Adrenal gland (tissue), 5 donors: ENCODE results near the gene M1AP.

Source experiments
- CTCF ChIP-seq, 6 experiments: fragments of 450-650 bp in 4 of 6; fragments of 200-600 bp in 2 of 6; sonication (generic) in 1 of 6; IDR thresholded peaks; 1 replicate in 5 of 6; 2 replicates in 1 of 6; pipeline versions ENCODE4 v1.5.1 to v1.8.0; 2016 to 2021; ENCODE audit warnings: antibody characterized with exemption in 6 of 6, mild to moderate bottlenecking in 2 of 6, moderate library complexity in 1 of 6
- POLR2A ChIP-seq, 2 donors: fragments of 450-650 bp; IDR thresholded peaks; one replicate each; pipeline ENCODE4 v1.6.1; 2017; ENCODE audit warnings: antibody characterized with exemption in 2 of 2, mild to moderate bottlenecking in 2 of 2, moderate library complexity in 1 of 2
- donor health status: DM: no; HTN: no; CAD: no.

DNA sequence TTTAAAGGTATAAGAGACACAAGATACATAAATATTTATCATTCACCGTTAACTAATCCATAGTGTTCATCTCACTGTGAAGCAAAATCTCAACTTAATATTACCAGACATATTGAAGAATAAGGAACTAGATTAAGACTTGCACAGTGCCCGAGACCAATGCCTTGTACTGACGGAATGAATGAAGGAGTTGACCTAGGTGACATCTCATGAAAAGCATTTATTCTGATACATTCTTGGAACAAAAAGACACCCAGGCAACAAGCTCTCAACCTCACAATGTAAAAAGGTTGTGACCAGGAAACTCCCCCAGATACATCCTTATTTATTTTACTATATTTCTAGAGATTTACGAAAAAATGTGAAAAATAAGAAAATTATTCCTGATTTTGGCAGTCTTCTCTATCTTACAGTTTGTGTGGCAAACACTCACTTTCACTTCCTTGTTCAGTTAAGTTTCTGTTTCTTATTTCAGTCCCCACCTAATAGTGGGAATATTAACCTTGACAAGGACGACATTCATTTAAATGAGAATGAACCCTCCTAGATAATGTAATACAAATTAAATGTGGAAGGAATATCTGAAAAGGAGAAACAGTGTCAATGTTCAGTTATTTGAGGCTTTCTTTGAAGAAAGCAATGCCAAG, 28.4 kb downstream of the M1AP start:
- TF ChIP-seq POLR2A (IDR thresholded peaks at IDR 0.05) (no peak), CTCF (IDR thresholded peaks at IDR 0.05) (no peak)
